ENCODE data around the gene WDPCP. TPM values are rescaled to one million over a fixed set of nuclear protein-coding genes. Genes with fewer than 3 reads are reported as not detected.

WDPCP gene
- total RNA-seq, 3 donors from 2014 or later (not counting 1 experiment from before 2014, with no cell fraction given), result 22.0 to 23.7 (median 22.9) TPM

- TF ChIP-seq CTCF (IDR thresholded peaks at IDR 0.05), result no peak
- Mint-ChIP-seq H3K36me3 (peaks cover 7% of the 10 kb centered on the region), H3K27ac (no peak overlapping the region), H3K27me3 (ENCODE audit: low read depth in 2 of 2) (no peaks in the 10 kb centered on the region), H3K4me1 (no peaks in the 10 kb centered on the region), H3K4me3 (no peak overlapping the region), H3K9me3 (no peaks in the 10 kb centered on the region)
- Histone ChIP-seq H3K27me3 (ENCODE audit: control insufficient read depth, insufficient read depth, low read length) (no peaks in the 10 kb centered on the region), H3K4me3 (ENCODE audit: low read length) (no peak overlapping the region), H3K9me3 (ENCODE audit: control insufficient read depth, insufficient read depth, low read length) (no peaks in the 10 kb centered on the region), H3K27ac (ENCODE audit: low read length) (no peak overlapping the region), H3K36me3 (ENCODE audit: control insufficient read depth, insufficient read depth, low read length) (peaks cover 62% of the 10 kb centered on the region), H3K4me1 (ENCODE audit: control insufficient read depth, insufficient read depth, low read length) (no peaks in the 10 kb centered on the region)
- intact Hi-C loops (cut with micrococcal nuclease), result no loop called here
- DNase-seq (no peak), ATAC-seq (no peak)
- WGBS (ENCODE audit: insufficient coverage), result 96% methylated on average over 4 of the region's 4 CpGs
Observed at GRCh38 chr2:63604666-63605065, 16.4 kb upstream of the WDPCP start.

GRCh38 chr2:63600881-63601460, 12.7 kb upstream of the WDPCP start:
- H3K27me3 Mint-ChIP-seq (ENCODE audit: low read depth in 2 of 2), result no peaks in the 10 kb centered on the region
- intact Hi-C loops (cut with micrococcal nuclease), result no loop called here
- H3K36me3 ChIP-seq (ENCODE audit: control insufficient read depth, insufficient read depth, low read length), result peaks cover 67% of the 10 kb centered on the region

GRCh38 chr2:63598981-63599380, 10.7 kb upstream of the WDPCP start:
- ATAC-seq (no peak), DNase-seq (no peak)
- no peaks in the 10 kb centered on the region for H3K27me3 ChIP-seq (ENCODE audit: control insufficient read depth, insufficient read depth, low read length)
- H3K36me3 ChIP-seq (ENCODE audit: control insufficient read depth, insufficient read depth, low read length), result peaks cover 66% of the 10 kb centered on the region
- Mint-ChIP-seq H3K27ac (no peak overlapping the region), H3K4me1 (peaks cover under 1 to 7% of the 10 kb centered on the region in 2 donors), H3K36me3 (no peaks in the 10 kb centered on the region), H3K4me3 (no peak overlapping the region), H3K27me3 (ENCODE audit: low read depth in 2 of 2) (no peaks in the 10 kb centered on the region), H3K9me3 (no peaks in the 10 kb centered on the region)
- no peaks in the 10 kb centered on the region for H3K4me1 ChIP-seq (ENCODE audit: control insufficient read depth, insufficient read depth, low read length)
- no peak overlapping the region for H3K27ac ChIP-seq (ENCODE audit: low read length)
- no peaks in the 10 kb centered on the region for H3K9me3 ChIP-seq (ENCODE audit: control insufficient read depth, insufficient read depth, low read length)
- no CpG with 5 or more reads among the region's 2 CpGs for WGBS (ENCODE audit: insufficient coverage)
- intact Hi-C loops (cut with micrococcal nuclease), result no loop called here
- H3K4me3 ChIP-seq (ENCODE audit: low read length), result no peak overlapping the region
- TF ChIP-seq CTCF (IDR thresholded peaks at IDR 0.05), result no peak

More at GRCh38 chr2:63600881-63601460, 12.7 kb upstream of the WDPCP start:
- H3K4me1 Mint-ChIP-seq, result peaks cover 0 to 5% of the 10 kb centered on the region in 2 donors
- H3K9me3 ChIP-seq (ENCODE audit: control insufficient read depth, insufficient read depth, low read length), result no peaks in the 10 kb centered on the region
- ATAC-seq (no peak), DNase-seq (no peak)
- H3K27ac Mint-ChIP-seq, result peak overlapping the region in 1 of 2 donors; percentile 32
- no peak overlapping the region for H3K4me3 ChIP-seq (ENCODE audit: low read length)
- no peak for TF ChIP-seq CTCF (IDR thresholded peaks at IDR 0.05)
- peaks cover 7% of the 10 kb centered on the region for H3K36me3 Mint-ChIP-seq
- 100% methylated on average over 1 of the region's 1 CpG for WGBS (ENCODE audit: insufficient coverage)
- no peaks in the 10 kb centered on the region for H3K9me3 Mint-ChIP-seq
- no peak overlapping the region for H3K27ac ChIP-seq (ENCODE audit: low read length)
- H3K4me3 Mint-ChIP-seq, result no peak overlapping the region
- no peaks in the 10 kb centered on the region for H3K4me1 ChIP-seq (ENCODE audit: control insufficient read depth, insufficient read depth, low read length)
- H3K27me3 ChIP-seq (ENCODE audit: control insufficient read depth, insufficient read depth, low read length), result no peaks in the 10 kb centered on the region

- ATAC-seq (no peak), DNase-seq (no peak)
- H3K4me3 ChIP-seq (ENCODE audit: low read length), result no peak overlapping the region
- Mint-ChIP-seq H3K27ac (no peak overlapping the region), H3K36me3 (no peaks in the 10 kb centered on the region), H3K4me1 (peaks cover 12 to 15% of the 10 kb centered on the region in 2 donors), H3K4me3 (no peak overlapping the region), H3K9me3 (no peaks in the 10 kb centered on the region), H3K27me3 (ENCODE audit: low read depth in 2 of 2) (no peaks in the 10 kb centered on the region)
- intact Hi-C loops (cut with micrococcal nuclease), result no loop called here
- no peak for TF ChIP-seq CTCF (IDR thresholded peaks at IDR 0.05)
- H3K36me3 ChIP-seq (ENCODE audit: control insufficient read depth, insufficient read depth, low read length), result peaks cover 53% of the 10 kb centered on the region
- WGBS (ENCODE audit: insufficient coverage), result 100% methylated on average over 1 of the region's 2 CpGs
- H3K4me1 ChIP-seq (ENCODE audit: control insufficient read depth, insufficient read depth, low read length), result no peaks in the 10 kb centered on the region
- no peaks in the 10 kb centered on the region for H3K9me3 ChIP-seq (ENCODE audit: control insufficient read depth, insufficient read depth, low read length)
- H3K27ac ChIP-seq (ENCODE audit: low read length), result no peak overlapping the region
- H3K27me3 ChIP-seq (ENCODE audit: control insufficient read depth, insufficient read depth, low read length), result no peaks in the 10 kb centered on the region
Observed at GRCh38 chr2:63596401-63596883, 8.2 kb upstream of the WDPCP start.
